AG04450 (cell line): ENCODE data around the gene GJB4. TPM values are rescaled to one million over a fixed set of nuclear protein-coding genes. Genes with fewer than 3 reads are reported as not detected.

Experiments used
- CTCF ChIA-PET: fragments of 300-600, 350-600 bp; formaldehyde crosslinking; extraction: SDS; loops from one replicate; lab custom pipeline; 2022; ENCODE audit warnings: antibody characterized with exemption, inconsistent platforms; lab: Charles Lee
- POLR2A ChIA-PET: fragments of 350-600 bp; formaldehyde crosslinking; extraction: SDS; loops from one replicate; lab custom pipeline; 2021; ENCODE audit warnings: antibody characterized with exemption, inconsistent platforms; lab: Yijun Ruan, JAX
- DNase-seq: peaks from one replicate; pipeline ENCODE4 v3.0.0-alpha.2; 2011; ENCODE audit warnings: low read depth, low spot score
- H3K27ac ChIP-seq: one replicate; pipeline ENCODE4 v1.5.1; 2012; ENCODE audit warnings: low read depth, low read length, control low read depth
- H3K27me3 ChIP-seq: one replicate; pipeline ENCODE4 v1.6.0; 2012; ENCODE audit warnings: low read length; ENCODE audit not compliant: control insufficient read depth, insufficient read depth
- H3K4me3 ChIP-seq: 2 replicates; pipeline ENCODE4 v1.5.1; 2011; ENCODE audit warnings: mild to moderate bottlenecking, low read depth, low read length, control low read depth
- H3K9me3 ChIP-seq: 2 replicates; pipeline ENCODE4 v1.5.1; 2012; ENCODE audit warnings: low read length; ENCODE audit not compliant: control insufficient read depth, insufficient read depth
- polyA plus RNA-seq: library from polyadenylated mRNA; depleted of rRNA; stranded (reverse); fragments of >200 nt; gene quantifications from 2 replicates; pipeline ENCODE4 v1.2.3, GENCODE V29; 2011
- TF ChIP-seq, protein P1 (sequence below): IDR thresholded peaks from 2 replicates; pipeline ENCODE4 v1.5.1; 2011; ENCODE audit warnings: low read depth, low read length, control low read depth, inconsistent platforms

Gene GJB4
- polyA plus RNA-seq, 1 experiment, result not detected

DNA sequence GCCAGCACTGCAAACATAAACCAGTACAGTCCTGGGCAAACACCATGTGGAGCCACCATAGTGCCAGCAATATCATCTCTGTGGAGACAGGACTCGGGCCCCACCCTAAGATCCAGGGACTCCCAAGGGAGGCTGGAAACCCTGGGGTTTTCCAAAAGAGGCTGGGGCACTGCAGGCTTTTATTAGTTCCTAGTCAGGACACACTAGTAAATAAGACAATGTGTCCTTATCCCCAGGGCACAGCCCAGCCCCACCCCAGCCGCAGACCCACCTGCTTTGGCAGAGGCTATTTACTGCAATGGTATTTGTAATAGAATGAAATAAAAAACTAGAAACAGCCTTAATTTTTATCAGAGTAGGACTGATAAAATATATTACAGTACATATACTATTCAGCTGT lies 21.0 kb downstream of the GJB4 start:
- CTCF ChIA-PET, result no interaction called here

DNA sequence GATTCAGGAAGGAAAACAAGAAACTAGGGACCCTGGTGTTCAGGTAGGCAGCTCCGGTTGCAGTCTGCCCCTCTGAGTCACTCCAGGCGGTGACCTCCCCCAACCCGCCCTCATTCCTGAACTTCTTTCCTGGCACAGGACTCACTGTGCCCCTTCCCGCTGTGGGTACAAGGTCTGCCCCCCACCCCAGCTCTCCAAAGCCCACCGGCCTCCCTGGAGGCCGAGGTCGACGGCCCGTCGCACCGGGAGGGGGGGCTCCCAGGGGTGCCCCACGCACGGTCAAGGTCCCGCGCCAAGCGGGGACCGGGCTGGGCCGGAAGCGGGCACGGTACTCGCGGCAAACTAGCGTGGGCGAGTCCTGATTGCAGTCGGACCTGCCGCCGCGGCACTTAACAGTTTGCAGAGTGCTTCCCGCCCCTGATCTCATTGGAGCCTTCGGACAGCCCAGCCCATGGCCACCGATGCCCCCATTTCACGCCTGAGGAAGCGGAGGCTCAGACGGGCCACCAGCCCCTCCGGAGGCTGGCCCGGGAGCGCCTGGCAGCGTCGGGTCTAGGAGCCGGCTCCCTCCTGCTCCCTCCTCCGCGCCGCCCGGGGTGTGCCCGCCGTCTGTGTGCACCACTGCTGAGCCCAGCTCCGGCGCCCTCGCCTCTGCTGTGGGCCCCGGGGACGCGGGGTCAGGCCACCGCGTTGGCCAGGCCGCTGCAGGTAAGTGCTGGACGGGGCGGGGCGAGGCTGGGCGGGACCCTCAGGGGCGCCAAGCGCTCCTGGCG lies 21.7 kb downstream of the GJB4 start, which contains the start of gene GJB3:
GJB3 (plus strand) TSS at position 144 of the 773 bp plus-strand sequence. CDS start 3,549 bp downstream, outside the sequence.
- ChIA-PET CTCF (interaction anchor here (0.6 kb wide), 1 partner anchor 38 kb away, joined by 3 read pairs; no protein-coding TSS in a partner anchor), POLR2A (no interaction called here)

More for the DNA sequence above, 21.0 kb downstream of the GJB4 start:
- no peaks in the 10 kb centered on the region; the same call in 1 of the 2 replicates for H3K9me3 ChIP-seq
- no peak overlapping the region for H3K27ac ChIP-seq
- no peak for DNase-seq
- peaks cover 42% of the 10 kb centered on the region for H3K27me3 ChIP-seq
- TF ChIP-seq, protein P1, sequence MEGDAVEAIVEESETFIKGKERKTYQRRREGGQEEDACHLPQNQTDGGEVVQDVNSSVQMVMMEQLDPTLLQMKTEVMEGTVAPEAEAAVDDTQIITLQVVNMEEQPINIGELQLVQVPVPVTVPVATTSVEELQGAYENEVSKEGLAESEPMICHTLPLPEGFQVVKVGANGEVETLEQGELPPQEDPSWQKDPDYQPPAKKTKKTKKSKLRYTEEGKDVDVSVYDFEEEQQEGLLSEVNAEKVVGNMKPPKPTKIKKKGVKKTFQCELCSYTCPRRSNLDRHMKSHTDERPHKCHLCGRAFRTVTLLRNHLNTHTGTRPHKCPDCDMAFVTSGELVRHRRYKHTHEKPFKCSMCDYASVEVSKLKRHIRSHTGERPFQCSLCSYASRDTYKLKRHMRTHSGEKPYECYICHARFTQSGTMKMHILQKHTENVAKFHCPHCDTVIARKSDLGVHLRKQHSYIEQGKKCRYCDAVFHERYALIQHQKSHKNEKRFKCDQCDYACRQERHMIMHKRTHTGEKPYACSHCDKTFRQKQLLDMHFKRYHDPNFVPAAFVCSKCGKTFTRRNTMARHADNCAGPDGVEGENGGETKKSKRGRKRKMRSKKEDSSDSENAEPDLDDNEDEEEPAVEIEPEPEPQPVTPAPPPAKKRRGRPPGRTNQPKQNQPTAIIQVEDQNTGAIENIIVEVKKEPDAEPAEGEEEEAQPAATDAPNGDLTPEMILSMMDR, result no peak
- no peak overlapping the region for H3K4me3 ChIP-seq
- POLR2A ChIA-PET, result no interaction called here

DNA sequence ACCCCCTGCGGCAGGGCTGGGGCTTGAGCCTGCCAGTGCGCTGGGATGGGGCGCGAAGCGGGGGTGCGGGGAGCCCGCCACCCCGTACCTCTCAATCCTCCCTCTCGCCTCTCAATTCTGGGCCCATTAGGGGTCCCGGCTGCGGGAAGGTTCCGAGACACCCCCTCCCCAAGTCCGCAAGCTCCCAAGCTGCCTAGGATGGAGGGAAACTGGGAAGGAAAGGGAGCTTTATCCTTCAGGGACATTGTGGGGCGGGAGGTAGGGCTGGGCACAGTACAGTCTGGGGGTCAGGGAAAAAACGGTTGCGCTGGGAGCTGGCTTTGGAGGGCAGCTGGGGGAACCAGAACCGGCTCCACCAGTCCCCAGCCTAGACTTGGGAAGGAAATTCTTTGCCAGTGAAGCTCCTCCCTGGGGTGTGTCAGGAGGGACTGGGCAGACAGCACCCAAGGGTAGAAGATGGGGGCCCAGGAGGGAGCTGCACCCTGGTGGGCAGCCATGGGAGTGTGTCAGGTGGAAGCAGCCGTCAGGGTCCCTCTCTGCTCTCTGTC lies 22.4 kb downstream of the GJB4 start:
- CTCF ChIA-PET, result interaction anchor here (0.6 kb wide), 2 partner anchors 39 kb away, joined by 3 to 4 read pairs; no protein-coding TSS in a partner anchor
- POLR2A ChIA-PET, result no interaction called here
- H3K27me3 ChIP-seq, result peaks cover 39% of the 10 kb centered on the region
- H3K9me3 ChIP-seq, result no peaks in the 10 kb centered on the region; the same call in 1 of the 2 replicates
- no peak for DNase-seq
- TF ChIP-seq, protein P1, result no peak
- no peak overlapping the region for H3K27ac ChIP-seq
- no peak overlapping the region for H3K4me3 ChIP-seq

More for the DNA sequence above, 21.7 kb downstream of the GJB4 start, which contains the start of gene GJB3:
- Histone ChIP-seq H3K9me3 (no peaks in the 10 kb centered on the region; the same call in 1 of the 2 replicates), H3K27me3 (peaks cover 42% of the 10 kb centered on the region), H3K27ac (no peak within 1 kb of the TSS), H3K4me3 (no peak within 1 kb of the TSS)
- no peak for DNase-seq
- TF ChIP-seq, protein P1, result no peak

DNA sequence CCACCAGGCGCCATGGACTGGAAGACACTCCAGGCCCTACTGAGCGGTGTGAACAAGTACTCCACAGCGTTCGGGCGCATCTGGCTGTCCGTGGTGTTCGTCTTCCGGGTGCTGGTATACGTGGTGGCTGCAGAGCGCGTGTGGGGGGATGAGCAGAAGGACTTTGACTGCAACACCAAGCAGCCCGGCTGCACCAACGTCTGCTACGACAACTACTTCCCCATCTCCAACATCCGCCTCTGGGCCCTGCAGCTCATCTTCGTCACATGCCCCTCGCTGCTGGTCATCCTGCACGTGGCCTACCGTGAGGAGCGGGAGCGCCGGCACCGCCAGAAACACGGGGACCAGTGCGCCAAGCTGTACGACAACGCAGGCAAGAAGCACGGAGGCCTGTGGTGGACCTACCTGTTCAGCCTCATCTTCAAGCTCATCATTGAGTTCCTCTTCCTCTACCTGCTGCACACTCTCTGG lies 25.2 kb downstream of the GJB4 start:
- TF ChIP-seq, protein P1, result no peak
- CTCF ChIA-PET, result interaction anchor here (0.7 kb wide), 1 partner anchor 82 kb away, joined by 4 read pairs; no protein-coding TSS in a partner anchor

More for the DNA sequence above, 25.2 kb downstream of the GJB4 start:
- DNase-seq, result no peak
- Histone ChIP-seq H3K4me3 (no peak overlapping the region), H3K27ac (no peak overlapping the region), H3K9me3 (peaks cover 9% of the 10 kb centered on the region), H3K27me3 (peaks cover 31% of the 10 kb centered on the region)
- POLR2A ChIA-PET, result no interaction called here
